T follicular helper cell (primary cell): ENCODE results near the gene IFIT3.

ENCODE experiments used
- DNase-seq: peaks from one replicate; pipeline ENCODE4 v3.0.0-alpha.2; 2020; ENCODE audit warnings: low read depth

IFIT3 gene

GRCh38 chr10:89360157-89360556 is 32.4 kb downstream of the IFIT3 start:
- DNase-seq, result no peak

GRCh38 chr10:89362929-89363328 is 35.1 kb downstream of the IFIT3 start:
- DNase-seq, result no peak

- no peak for DNase-seq
Measured at GRCh38 chr10:89363729-89364442, 36.1 kb downstream of the IFIT3 start.

- no peak for DNase-seq
Measured at GRCh38 chr10:89364531-89364930, 36.7 kb downstream of the IFIT3 start.

GRCh38 chr10:89367529-89367928 is 39.7 kb downstream of the IFIT3 start:
- no peak for DNase-seq

GRCh38 chr10:89368129-89368528 is 40.3 kb downstream of the IFIT3 start:
- DNase-seq, result no peak

- DNase-seq, result no peak
Measured at GRCh38 chr10:89369156-89370105, 41.6 kb downstream of the IFIT3 start.

- no peak for DNase-seq
Measured at GRCh38 chr10:89371079-89371478, 43.3 kb downstream of the IFIT3 start.

- DNase-seq, result no peak
Measured at GRCh38 chr10:89371987-89372386, 44.2 kb downstream of the IFIT3 start.

GRCh38 chr10:89373916-89374711 is 46.3 kb downstream of the IFIT3 start:
- DNase-seq, result no peak

GRCh38 chr10:89374713-89375141 is 46.9 kb downstream of the IFIT3 start:
- no peak for DNase-seq

GRCh38 chr10:89377705-89378637 is 50.2 kb downstream of the IFIT3 start, which contains the start of gene IFIT1B:
Gene IFIT1B, plus strand, starts transcription at chr10:89378056. Its CDS starts 80 bp downstream, at chr10:89378136.
- DNase-seq, result no peak

- no peak for DNase-seq
Measured at GRCh38 chr10:89379103-89379502, 51.3 kb downstream of the IFIT3 start.

GRCh38 chr10:89382757-89383156 is 55.0 kb downstream of the IFIT3 start:
- no peak for DNase-seq

- no peak for DNase-seq
Measured at GRCh38 chr10:89384474-89385340, 56.9 kb downstream of the IFIT3 start.

GRCh38 chr10:89388806-89389205 is 61.0 kb downstream of the IFIT3 start:
- no peak for DNase-seq

- DNase-seq, result no peak
Measured at GRCh38 chr10:89389254-89389653, 61.5 kb downstream of the IFIT3 start.
